ENCODE results near the gene GPHN. TPM values are rescaled to one million over a fixed set of nuclear protein-coding genes. Genes with fewer than 3 reads are reported as not detected.

Gene GPHN
- total and polyA plus RNA-seq, 10 of the 15 experiments (the other 5 are each of a cell fraction or from before 2014, with no cell fraction given): 22.3 to 48.8 (median 33.1) TPM

- no peak for TF ChIP-seq ZBTB4 (CRISPR knock-in tag; IDR thresholded peaks at IDR 0.05)
- TF ChIP-seq ZNF622 (IDR thresholded peaks at IDR 0.05): no peak
- no peak; the same call in 1 of the 2 replicates for TF ChIP-seq CREM (IDR thresholded peaks at IDR 0.05; ENCODE audit: low read depth)
- TF ChIP-seq ZBTB11 (CRISPR knock-in tag; IDR thresholded peaks at IDR 0.05): no peak
- TF ChIP-seq NBN (IDR thresholded peaks at IDR 0.05): peak; percentile 63
- TF ChIP-seq ZNF217 (IDR thresholded peaks at IDR 0.05): no peak
- peak; percentile 51; the same call in 1 of the 2 replicates for TF ChIP-seq SMARCA5 (IDR thresholded peaks at IDR 0.05)
- TF ChIP-seq FOXK2 (IDR thresholded peaks at IDR 0.05): no peak
- no peak for TF ChIP-seq ZNF687 (IDR thresholded peaks at IDR 0.05)
- TF ChIP-seq ZSCAN29 (IDR thresholded peaks at IDR 0.05): no peak
- no peak for TF ChIP-seq JUND (IDR thresholded peaks at IDR 0.05; ENCODE audit: low read depth, low read length)
- TF ChIP-seq SUPT20H (IDR thresholded peaks at IDR 0.05; ENCODE audit: borderline replicate concordance, control insufficient read depth, low read depth, low read length): no peak
- peak in 1 of 2 experiments; percentile 50; a peak in 1 of 4 replicates for TF ChIP-seq SRF (IDR thresholded peaks at IDR 0.05; ENCODE audit: low read depth in 2 of 2, low read length in 2 of 2)
- TF ChIP-seq MXI1 (IDR thresholded peaks at IDR 0.05; ENCODE audit: low read depth, low read length): peak; percentile 10; the same call in 1 of the 2 replicates
- TF ChIP-seq TARDBP (IDR thresholded peaks at IDR 0.05; ENCODE audit: borderline replicate concordance): no peak
- TF ChIP-seq POU2F2 (IDR thresholded peaks at IDR 0.05; ENCODE audit: borderline replicate concordance, low read depth, low read length): no peak
- TF ChIP-seq KLF5 (IDR thresholded peaks at IDR 0.05; ENCODE audit: partially characterized antibody): no peak
- no peak; the same call in 1 of the 2 replicates for TF ChIP-seq ELK1 (IDR thresholded peaks at IDR 0.05; ENCODE audit: low read depth, low read length)
- TF ChIP-seq POLR2AphosphoS5 (IDR thresholded peaks at IDR 0.05; ENCODE audit: low read length): no peak
These were observed 1.1 kb downstream of the GPHN start (continued) for GRCh38 chr14:66508846-66509621.
